H9 (cell line): ENCODE data around the gene IL18R1. TPM values are rescaled to one million over a fixed set of nuclear protein-coding genes. Genes with fewer than 3 reads are reported as not detected.

Source experiments
- DNase-seq: peaks from one replicate; pipeline ENCODE4 v3.0.0-alpha.2; 2017
- H2AFZ ChIP-seq: one replicate; pipeline ENCODE4 v1.6.1; 2013; ENCODE audit warnings: mild to moderate bottlenecking, low read length, control low read depth, moderate library complexity
- H2AK5ac ChIP-seq: 2 replicates; pipeline ENCODE4 v1.6.1; 2013; ENCODE audit warnings: low read length, control low read depth, mixed read lengths; ENCODE audit not compliant: insufficient read length
- H2BK120ac ChIP-seq: one replicate; pipeline ENCODE4 v1.6.1; 2013; ENCODE audit warnings: low read depth, mild to moderate bottlenecking, low read length, control low read depth, inconsistent platforms; ENCODE audit not compliant: poor library complexity, severe bottlenecking
- H2BK12ac ChIP-seq: 2 replicates; pipeline ENCODE4 v1.6.1; 2013; ENCODE audit warnings: low read length, control low read depth, mixed read lengths, low read depth; ENCODE audit not compliant: insufficient read length
- H2BK15ac ChIP-seq: 2 replicates; pipeline ENCODE4 v1.6.1; 2013; ENCODE audit warnings: low read depth, low read length, control low read depth
- H2BK20ac ChIP-seq: one replicate; pipeline ENCODE4 v1.6.1; 2013; ENCODE audit warnings: low read depth, mild to moderate bottlenecking, low read length, control low read depth, inconsistent platforms; ENCODE audit not compliant: poor library complexity, severe bottlenecking
- H2BK5ac ChIP-seq: 2 replicates; pipeline ENCODE4 v1.6.1; 2013; ENCODE audit warnings: low read length, control low read depth, mixed read lengths; ENCODE audit not compliant: insufficient read length
- H3K14ac ChIP-seq: 2 replicates; pipeline ENCODE4 v1.6.1; 2013; ENCODE audit warnings: low read length, control low read depth; ENCODE audit not compliant: insufficient read depth
- H3K18ac ChIP-seq: 2 replicates; pipeline ENCODE4 v1.6.1; 2013; ENCODE audit warnings: low read depth, mild to moderate bottlenecking, mixed read lengths, low read length, control low read depth; ENCODE audit not compliant: insufficient read length
- H3K23ac ChIP-seq: 2 replicates; pipeline ENCODE4 v1.6.1; 2013; ENCODE audit warnings: low read length, control low read depth, mixed read lengths, low read depth; ENCODE audit not compliant: insufficient read length
- H3K23me2 ChIP-seq: 2 replicates; pipeline ENCODE4 v1.6.1; 2013; ENCODE audit warnings: low read depth, mild to moderate bottlenecking, mixed read lengths, low read length, control low read depth; ENCODE audit not compliant: insufficient read length, poor library complexity, severe bottlenecking
- H3K27ac ChIP-seq: 2 replicates; pipeline ENCODE4 v1.5.1; 2013; ENCODE audit warnings: low read length, control low read depth, mixed read lengths, low read depth; ENCODE audit not compliant: insufficient read length
- H3K27me3 ChIP-seq: 2 replicates; pipeline ENCODE4 v1.6.1; 2013; ENCODE audit warnings: low read length, control low read depth, inconsistent platforms; ENCODE audit not compliant: insufficient read depth
- H3K4ac ChIP-seq: 2 replicates; pipeline ENCODE4 v1.6.1; 2013; ENCODE audit warnings: low read depth, mild to moderate bottlenecking, control low read depth, inconsistent platforms, low read length, moderate library complexity
- H3K4me1 ChIP-seq: 2 replicates; pipeline ENCODE4 v1.6.1; 2013; ENCODE audit warnings: low read length, control low read depth, inconsistent platforms; ENCODE audit not compliant: insufficient read depth
- H3K4me2 ChIP-seq: 2 replicates; pipeline ENCODE4 v1.6.1; 2013; ENCODE audit warnings: low read length, control low read depth, mixed read lengths; ENCODE audit not compliant: insufficient read length, insufficient read depth
- H3K56ac ChIP-seq: 2 replicates; pipeline ENCODE4 v1.6.1; 2013; ENCODE audit warnings: low read depth, mild to moderate bottlenecking, mixed read lengths, low read length, control low read depth; ENCODE audit not compliant: insufficient read length
- H3K79me1 ChIP-seq: 2 replicates; pipeline ENCODE4 v1.6.1; 2013; ENCODE audit warnings: low read depth, mild to moderate bottlenecking, moderate library complexity, low read length, control low read depth, inconsistent platforms; ENCODE audit not compliant: insufficient read depth, poor library complexity, severe bottlenecking
- H3K79me2 ChIP-seq: 2 replicates; pipeline ENCODE4 v1.6.1; 2013; ENCODE audit warnings: low read length, control low read depth, inconsistent platforms; ENCODE audit not compliant: insufficient read depth
- H3K9ac ChIP-seq: 2 replicates; pipeline ENCODE4 v1.6.1; 2013; ENCODE audit warnings: low read length, control low read depth, mixed read lengths; ENCODE audit not compliant: insufficient read length; ENCODE audit errors: extremely low read depth
- H3K9me3 ChIP-seq: one replicate; pipeline ENCODE4 v1.6.1; 2013; ENCODE audit warnings: low read depth, low read length, inconsistent platforms; ENCODE audit not compliant: control insufficient read depth
- H3T11ph ChIP-seq: one replicate; pipeline ENCODE4 v1.6.1; 2013; ENCODE audit warnings: mild to moderate bottlenecking, low read length, control low read depth, inconsistent platforms
- H4K20me1 ChIP-seq: one replicate; pipeline ENCODE4 v1.6.1; 2013; ENCODE audit not compliant: control insufficient read depth, insufficient read length, insufficient read depth
- H4K5ac ChIP-seq: 2 replicates; pipeline ENCODE4 v1.6.1; 2013; ENCODE audit warnings: low read depth, mild to moderate bottlenecking, mixed read lengths, low read length, control low read depth; ENCODE audit not compliant: insufficient read length
- H4K8ac ChIP-seq: replicated peaks from 2 replicates; pipeline ENCODE4 v1.6.1; 2013; ENCODE audit warnings: low read length, control low read depth, mixed read lengths, low read depth; ENCODE audit not compliant: insufficient read length
- H4K91ac ChIP-seq: 2 replicates; pipeline ENCODE4 v1.6.1; 2013; ENCODE audit warnings: low read depth, mild to moderate bottlenecking, moderate library complexity, mixed read lengths, low read length, control low read depth; ENCODE audit not compliant: insufficient read length
- H3K27ac Mint-ChIP-seq, 3 experiments: 2 replicates in 2 of 3; 3 replicates in 1 of 3; pipeline ENCODE4 v1.8.0; 2020 to 2021; ENCODE audit warnings: mixed read lengths in 3 of 3, mild to moderate bottlenecking in 1 of 3, moderate library complexity in 1 of 3
- H3K27me3 Mint-ChIP-seq: 2 replicates; pipeline ENCODE4 v1.8.0; 2021; ENCODE audit warnings: low read depth, mild to moderate bottlenecking, moderate library complexity, mixed read lengths
- H3K36me3 Mint-ChIP-seq, 3 experiments: 2 replicates in 2 of 3; 3 replicates in 1 of 3; pipeline ENCODE4 v1.8.0; 2020 to 2021; ENCODE audit warnings: low read depth in 3 of 3, mixed read lengths in 3 of 3; ENCODE audit not compliant: insufficient read depth in 1 of 3
- H3K4me1 Mint-ChIP-seq, 2 experiments: 2 replicates each; pipeline ENCODE4 v1.8.0; 2020; ENCODE audit warnings: mixed read lengths in 2 of 2
- H3K4me3 Mint-ChIP-seq, 2 experiments: 2 replicates in 1 of 2; 3 replicates in 1 of 2; pipeline ENCODE4 v1.8.0; 2020 to 2021; ENCODE audit warnings: mild to moderate bottlenecking in 2 of 2, mixed read lengths in 2 of 2, moderate library complexity in 1 of 2
- H3K9me3 Mint-ChIP-seq, 2 experiments: 2 replicates in 1 of 2; 3 replicates in 1 of 2; pipeline ENCODE4 v1.8.0; 2020; ENCODE audit warnings: mild to moderate bottlenecking in 2 of 2, mixed read lengths in 2 of 2, moderate library complexity in 1 of 2
- CTCF ChIP-seq: fragments of 200-600 bp; sonication (generic); conservative IDR thresholded peaks from 3 replicates; pipeline ENCODE4 v1.8.0; 2021; ENCODE audit warnings: antibody characterized with exemption, mild to moderate bottlenecking
- WGBS: extraction: QIAGEN DNeasy Blood & Tissue Kit; methylation state at CpG from one replicate; pipeline ENCODE4 v1.1.7; 2013; ENCODE audit warnings: missing lambda C conversion rate, low lambda C conversion rate, mixed read lengths; ENCODE audit not compliant: insufficient read length; ENCODE audit errors: extremely low coverage; 5-methylcytosine and 5-hydroxymethylcytosine counted together
- total RNA-seq: library from RNA; stranded (reverse); gene quantifications from 2 replicates; pipeline ENCODE4 v1.2.1, GENCODE V29; 2021

The IL18R1 gene
- total RNA-seq, 1 experiment from 2014 or later: not detected

GRCh38 chr2:102392096-102392495 lies 36.5 kb downstream of the IL18R1 start:
- H3K27me3 Mint-ChIP-seq: no peaks in the 10 kb centered on the region
- H3K79me2 ChIP-seq: no peaks in the 10 kb centered on the region
- DNase-seq: no peak
- TF ChIP-seq CTCF: no peak
- no peak overlapping the region for H2AK5ac ChIP-seq
- no peaks in the 10 kb centered on the region for H3K27me3 ChIP-seq
- H3K9me3 ChIP-seq: no peaks in the 10 kb centered on the region
- H3K23ac ChIP-seq: no peak overlapping the region
- H3K79me1 ChIP-seq: no peaks in the 10 kb centered on the region
- no peak overlapping the region for H3K27ac ChIP-seq
- no peaks in the 10 kb centered on the region for H3K4me1 Mint-ChIP-seq
- no peak overlapping the region for H4K8ac ChIP-seq
- no peak overlapping the region for H2BK5ac ChIP-seq
- H3K27ac Mint-ChIP-seq: no peak overlapping the region
- H3K36me3 Mint-ChIP-seq: no peaks in the 10 kb centered on the region
- no peak overlapping the region for H2BK12ac ChIP-seq
- H2BK15ac ChIP-seq: no peak overlapping the region
- no peak overlapping the region for H3K56ac ChIP-seq
- no peaks in the 10 kb centered on the region for H4K20me1 ChIP-seq
- H3K9me3 Mint-ChIP-seq: peaks cover 0 to 4% of the 10 kb centered on the region in 2 experiments; a peak in 1 of 5 replicates
- no peak overlapping the region for H3K9ac ChIP-seq
- no peak overlapping the region for H2AFZ ChIP-seq
- H3T11ph ChIP-seq: no peak overlapping the region
- H2BK120ac ChIP-seq: no peak overlapping the region
- H3K18ac ChIP-seq: no peak overlapping the region
- no peaks in the 10 kb centered on the region for H3K23me2 ChIP-seq
- no peak overlapping the region for H3K4me3 Mint-ChIP-seq
- no peak overlapping the region for H2BK20ac ChIP-seq
- no peak overlapping the region for H3K4me2 ChIP-seq
- H3K4me1 ChIP-seq: no peaks in the 10 kb centered on the region
- H3K4ac ChIP-seq: no peak overlapping the region
- H4K5ac ChIP-seq: no peak overlapping the region
- no CpG with 5 or more reads among the region's 3 CpGs for WGBS
- H3K14ac ChIP-seq: no peak overlapping the region
- no peak overlapping the region for H4K91ac ChIP-seq
